Measurements from ENCODE around the gene ORC4.

ORC4 gene

GRCh38 chr2:148027822-148028221 is 7.3 kb upstream of the ORC4 start:
- no peak for TF ChIP-seq GATA3 (IDR thresholded peaks at IDR 0.05; ENCODE audit: low read depth, low read length)
- TF ChIP-seq GATA2 (IDR thresholded peaks at IDR 0.05; ENCODE audit: low read depth, low read length) = no peak

DNA sequence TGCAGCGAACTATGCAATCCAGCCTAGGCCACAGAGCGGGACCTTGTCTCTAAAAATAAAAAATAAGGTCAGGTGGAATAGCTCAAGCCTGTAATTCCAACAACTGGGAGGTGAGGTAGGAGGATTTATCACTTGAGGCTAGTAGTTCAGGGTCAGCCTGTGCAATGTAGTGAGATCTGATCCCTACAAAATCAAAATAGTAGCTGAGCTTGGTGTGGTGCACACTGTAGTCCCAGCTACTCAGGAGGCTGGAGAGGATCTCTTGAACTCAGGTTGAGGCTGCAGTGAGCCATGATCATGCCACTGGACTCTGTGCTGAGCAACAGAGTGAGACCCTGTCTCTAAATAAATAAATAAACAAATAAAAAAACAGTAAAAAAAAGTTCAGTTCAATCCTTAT is 6.0 kb upstream of the ORC4 start:
- TF ChIP-seq GATA3 (IDR thresholded peaks at IDR 0.05; ENCODE audit: low read depth, low read length) (no peak), GATA2 (IDR thresholded peaks at IDR 0.05; ENCODE audit: low read depth, low read length) (no peak)

DNA sequence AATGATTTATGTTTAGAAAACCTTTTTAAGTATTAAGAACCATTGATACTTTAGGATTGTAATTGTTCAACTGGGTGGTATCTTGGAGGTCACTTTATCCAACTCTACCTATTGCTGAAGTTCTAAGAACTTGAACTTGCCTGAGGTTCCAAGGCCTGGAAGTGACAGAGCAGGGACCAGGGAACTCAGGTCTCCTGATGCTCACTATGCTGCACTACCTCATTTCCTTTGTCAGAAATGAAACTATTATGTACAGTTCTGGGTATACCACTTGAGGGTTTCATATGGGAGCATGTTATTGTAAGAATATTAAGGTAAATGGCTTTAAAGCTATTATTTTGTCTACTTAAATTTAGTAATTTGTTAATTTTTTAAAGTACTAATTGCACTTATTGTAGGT is 3.3 kb upstream of the ORC4 start:
- TF ChIP-seq GATA2 (IDR thresholded peaks at IDR 0.05; ENCODE audit: low read depth, low read length) = no peak
- TF ChIP-seq GATA3 (IDR thresholded peaks at IDR 0.05; ENCODE audit: low read depth, low read length) = no peak

GRCh38 chr2:148022882-148023281 is 2.3 kb upstream of the ORC4 start:
- TF ChIP-seq GATA2 (IDR thresholded peaks at IDR 0.05; ENCODE audit: low read depth, low read length) (no peak), GATA3 (IDR thresholded peaks at IDR 0.05; ENCODE audit: low read depth, low read length) (no peak)

- TF ChIP-seq GATA3 (IDR thresholded peaks at IDR 0.05; ENCODE audit: low read depth, low read length) = no peak
- no peak for TF ChIP-seq GATA2 (IDR thresholded peaks at IDR 0.05; ENCODE audit: low read depth, low read length)
These were observed 1.8 kb upstream of the ORC4 start for GRCh38 chr2:148022351-148022750.

GRCh38 chr2:148021886-148022285 is 1.3 kb upstream of the ORC4 start:
- no peak for TF ChIP-seq GATA2 (IDR thresholded peaks at IDR 0.05; ENCODE audit: low read depth, low read length)

DNA sequence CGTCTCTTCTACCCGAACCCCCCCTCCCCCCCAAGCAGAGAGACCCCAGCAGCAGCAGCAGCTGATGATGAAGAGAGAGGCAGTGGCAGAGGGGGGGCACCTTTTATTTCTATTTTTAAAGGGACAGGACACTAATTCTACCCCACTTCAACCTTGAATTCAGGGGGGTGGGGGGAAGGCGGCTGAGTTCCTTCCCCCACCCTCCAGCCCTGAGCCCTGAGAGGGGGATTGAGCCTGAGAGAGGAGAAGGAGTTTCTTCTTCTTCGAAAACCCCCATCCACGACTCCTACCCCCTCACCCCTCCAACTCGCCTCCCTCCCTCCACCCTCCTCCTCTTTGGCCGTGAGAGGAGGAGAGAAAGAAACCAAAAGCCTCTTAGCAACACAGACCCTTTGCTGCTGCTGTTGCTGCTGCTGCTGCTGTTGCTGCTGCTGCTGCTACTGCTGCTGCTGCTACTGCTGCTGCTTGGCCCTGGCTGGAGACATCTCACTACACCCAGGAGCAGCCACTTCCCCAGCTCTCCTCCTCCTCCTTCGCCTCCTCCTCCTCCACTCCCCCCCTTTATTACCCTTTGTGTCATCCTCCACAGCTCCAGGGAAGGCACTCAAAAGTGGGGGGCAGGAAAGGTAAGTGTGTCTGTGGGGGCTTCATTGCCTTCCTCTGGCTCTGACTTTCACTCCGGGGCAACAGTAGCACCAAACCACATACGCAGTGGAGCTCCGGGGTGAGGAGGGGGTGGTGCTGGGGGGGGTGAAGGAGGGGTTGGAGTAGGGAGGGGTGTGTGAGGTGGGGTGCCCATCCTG is 723 bp upstream of the ORC4 start, which contains the start of gene MBD5:
Gene MBD5 (plus strand): TSS at position 33 of the 803 bp plus-strand sequence.
- TF ChIP-seq GATA2 (IDR thresholded peaks at IDR 0.05; ENCODE audit: low read depth, low read length) (no peak), GATA3 (IDR thresholded peaks at IDR 0.05; ENCODE audit: low read depth, low read length) (no peak)

- TF ChIP-seq GATA3 (IDR thresholded peaks at IDR 0.05; ENCODE audit: low read depth, low read length) (no peak), GATA2 (IDR thresholded peaks at IDR 0.05; ENCODE audit: low read depth, low read length) (no peak)
These were observed 5.9 kb downstream of the ORC4 start for GRCh38 chr2:148014616-148015015.

DNA sequence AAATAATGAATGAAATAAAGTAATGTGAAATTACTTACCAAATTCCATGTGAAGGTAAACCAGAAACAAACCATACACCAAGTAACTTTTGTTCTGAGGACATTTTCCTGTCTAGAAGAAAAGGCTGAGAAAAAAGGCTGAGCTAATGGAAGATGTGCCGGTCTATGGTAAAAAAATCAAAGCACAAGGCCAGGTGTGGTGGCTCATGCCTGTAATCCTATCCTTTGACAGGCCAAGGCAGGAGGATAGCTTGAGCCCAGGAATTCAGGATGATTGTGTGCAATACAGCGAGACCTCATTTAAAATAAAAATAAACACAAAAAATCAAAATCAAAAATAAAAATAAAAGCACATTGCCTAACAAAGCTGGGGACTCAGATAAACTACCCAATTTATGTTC is 6.7 kb downstream of the ORC4 start:
- no peak for TF ChIP-seq GATA3 (IDR thresholded peaks at IDR 0.05; ENCODE audit: low read depth, low read length)
- TF ChIP-seq GATA2 (IDR thresholded peaks at IDR 0.05; ENCODE audit: low read depth, low read length) = no peak

DNA sequence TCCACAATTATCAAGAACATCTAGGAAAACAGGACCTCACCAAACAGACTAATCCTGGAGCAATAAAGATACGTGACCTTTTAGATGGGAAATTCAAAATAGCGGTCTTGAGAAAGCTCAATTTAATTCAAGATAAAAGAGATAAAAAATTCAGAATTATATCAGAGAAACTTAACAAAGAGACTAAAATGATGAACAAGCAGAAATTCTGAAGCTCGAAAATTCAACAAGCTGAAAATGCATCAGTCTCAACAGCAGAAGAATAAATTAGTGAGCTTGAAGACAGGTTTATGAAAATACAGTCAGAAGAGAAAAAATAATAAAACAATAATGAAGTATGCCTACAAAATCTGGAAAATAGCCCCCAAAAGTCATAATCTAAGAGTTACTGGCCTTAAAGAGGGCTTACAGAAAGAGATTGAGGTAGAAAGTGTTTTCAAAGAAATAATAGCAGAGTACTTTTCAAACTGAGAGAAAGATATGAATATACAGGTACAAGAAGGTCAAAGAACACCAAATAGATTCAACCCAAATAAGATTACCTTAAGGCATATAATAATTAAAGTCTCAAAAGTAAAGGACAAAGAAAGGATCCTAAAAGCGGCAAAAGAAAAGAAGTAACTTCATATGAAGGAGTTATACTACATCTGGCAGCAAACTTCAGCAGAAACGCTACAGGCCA is 13.2 kb downstream of the ORC4 start:
- TF ChIP-seq GATA2 (IDR thresholded peaks at IDR 0.05; ENCODE audit: low read depth, low read length) = no peak
- TF ChIP-seq GATA3 (IDR thresholded peaks at IDR 0.05; ENCODE audit: low read depth, low read length) = no peak

DNA sequence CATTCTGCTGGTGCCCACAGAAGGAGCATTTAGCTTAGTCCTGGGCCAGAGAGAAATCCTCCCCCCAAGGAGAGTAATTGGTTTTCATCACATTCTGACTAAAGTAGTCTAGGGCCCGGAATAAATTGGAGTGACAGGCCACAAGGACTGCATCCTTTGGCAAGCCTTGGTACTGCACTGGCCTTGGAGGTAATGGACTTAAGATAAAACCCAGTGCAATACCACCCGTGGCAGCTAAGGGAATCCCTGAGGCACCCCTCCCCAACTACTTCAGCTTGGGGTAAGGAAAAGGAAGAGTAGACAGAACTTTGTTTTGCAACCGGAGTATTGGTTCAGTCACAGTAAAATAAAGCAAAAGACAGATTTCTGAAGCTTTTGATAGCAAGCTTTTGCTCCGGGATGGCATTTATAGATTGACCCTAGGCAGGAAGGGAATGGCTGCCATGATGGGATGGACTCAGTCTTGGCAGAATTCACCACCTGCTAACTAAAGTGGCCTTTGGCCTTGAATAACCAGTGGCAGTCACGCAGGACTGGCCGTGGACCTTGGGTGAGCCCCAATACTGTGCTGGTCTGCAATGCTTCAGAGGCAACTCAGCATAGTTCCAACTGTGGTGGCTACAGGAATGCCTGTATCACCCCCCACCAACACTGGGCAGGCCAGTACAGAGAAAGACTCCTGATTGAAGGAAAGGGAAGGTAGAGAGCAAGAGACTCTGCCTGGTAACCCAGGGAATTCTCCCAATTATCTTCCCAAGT is 14.1 kb downstream of the ORC4 start:
- TF ChIP-seq GATA2 (IDR thresholded peaks at IDR 0.05; ENCODE audit: low read depth, low read length) = no peak
- TF ChIP-seq GATA3 (IDR thresholded peaks at IDR 0.05; ENCODE audit: low read depth, low read length) = no peak

DNA sequence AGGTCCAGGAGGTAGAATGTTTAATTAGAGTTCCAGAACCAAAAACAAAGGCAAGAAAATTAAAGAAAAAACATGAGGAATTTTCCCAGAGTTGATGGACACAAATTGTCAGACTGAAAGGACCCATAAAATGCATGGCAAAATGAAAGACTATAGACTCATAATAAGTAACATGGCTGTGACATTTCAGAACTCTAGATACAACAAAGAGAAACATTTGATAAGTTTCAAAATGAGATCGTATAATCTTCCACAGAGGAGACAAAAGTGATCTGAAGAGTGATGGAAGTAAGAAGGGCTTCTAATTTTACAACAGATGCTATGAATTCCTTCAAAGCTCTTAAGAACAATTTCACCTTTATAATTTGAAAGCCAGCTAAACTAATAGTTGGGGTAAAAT is 20.4 kb downstream of the ORC4 start:
- no peak for TF ChIP-seq GATA2 (IDR thresholded peaks at IDR 0.05; ENCODE audit: low read depth, low read length)
- TF ChIP-seq GATA3 (IDR thresholded peaks at IDR 0.05; ENCODE audit: low read depth, low read length) = no peak

DNA sequence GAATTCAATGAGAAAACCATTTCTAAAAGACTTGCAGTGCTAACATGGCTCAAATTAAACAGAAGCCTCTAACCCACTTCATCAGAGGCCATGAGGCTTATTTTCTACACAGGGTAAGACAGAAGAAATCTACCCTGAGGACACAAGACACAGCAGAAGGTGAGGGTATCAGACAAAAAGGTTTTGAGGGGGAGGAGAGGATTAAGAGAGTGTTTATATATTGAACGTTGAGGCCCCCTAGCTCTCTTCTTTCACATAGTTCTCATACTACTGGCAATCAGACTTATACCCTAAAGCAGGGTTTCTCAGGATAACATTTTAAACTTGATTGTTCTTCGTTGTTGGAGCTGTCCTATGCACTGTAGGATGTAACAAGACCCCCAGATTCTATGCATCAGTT is 21.4 kb downstream of the ORC4 start:
- TF ChIP-seq GATA2 (IDR thresholded peaks at IDR 0.05; ENCODE audit: low read depth, low read length) = no peak
- no peak for TF ChIP-seq GATA3 (IDR thresholded peaks at IDR 0.05; ENCODE audit: low read depth, low read length)

- no peak for TF ChIP-seq GATA3 (IDR thresholded peaks at IDR 0.05; ENCODE audit: low read depth, low read length)
- TF ChIP-seq GATA2 (IDR thresholded peaks at IDR 0.05; ENCODE audit: low read depth, low read length) = no peak
These were observed 22.3 kb downstream of the ORC4 start for GRCh38 chr2:147998203-147998602.
